NCI-H748 (cell line): ENCODE data around the gene PANK4.
"Not testable (repeated sequence)": the region's sequence is repeated elsewhere in the genome, so short reads cannot be mapped to it uniquely, and the experiment has no call there.

Experiments used
- DNase-seq: peaks from one replicate; lab custom pipeline; 2025; ENCODE audit not compliant: unreplicated experiment; lab: John Stamatoyannopoulos, UW

PANK4 gene

GRCh38 chr1:2559509-2560298 is 33.3 kb upstream of the PANK4 start:
- no peak for DNase-seq

GRCh38 chr1:2558861-2559260 is 32.5 kb upstream of the PANK4 start:
- no peak for DNase-seq

GRCh38 chr1:2558420-2558819 is 32.0 kb upstream of the PANK4 start:
- DNase-seq = no peak

- no peak for DNase-seq
Observed at GRCh38 chr1:2557482-2558400, 31.3 kb upstream of the PANK4 start.

GRCh38 chr1:2556678-2557481 is 30.5 kb upstream of the PANK4 start:
- no peak for DNase-seq

GRCh38 chr1:2556277-2556677 is 29.9 kb upstream of the PANK4 start, which contains the start of gene TNFRSF14:
Gene TNFRSF14, plus strand, starts transcription at chr1:2556371. Its CDS starts 294 bp downstream, at chr1:2556665.
- DNase-seq = no peak

GRCh38 chr1:2555634-2556276 is 29.4 kb upstream of the PANK4 start:
- peak; percentile 19 for DNase-seq

- DNase-seq = no peak
Observed at GRCh38 chr1:2554621-2555387, 28.4 kb upstream of the PANK4 start.

- DNase-seq = no peak
Observed at GRCh38 chr1:2553871-2554620, 27.6 kb upstream of the PANK4 start.

- DNase-seq = not testable (repeated sequence)
Observed at GRCh38 chr1:2553076-2553475, 26.7 kb upstream of the PANK4 start.

GRCh38 chr1:2552189-2552588 is 25.8 kb upstream of the PANK4 start:
- DNase-seq = no peak

- not testable (repeated sequence) for DNase-seq
Observed at GRCh38 chr1:2551544-2551943, 25.1 kb upstream of the PANK4 start.

GRCh38 chr1:2550309-2550861 is 24.0 kb upstream of the PANK4 start:
- DNase-seq = not testable (repeated sequence)

GRCh38 chr1:2549367-2550029 is 23.1 kb upstream of the PANK4 start:
- DNase-seq = not testable (repeated sequence)

GRCh38 chr1:2548068-2548589 is 21.7 kb upstream of the PANK4 start:
- peak; percentile 73 for DNase-seq

- no peak for DNase-seq
Observed at GRCh38 chr1:2547210-2548067, 21.0 kb upstream of the PANK4 start.
